Gastrocnemius medialis (tissue), 4 donors: ENCODE data around the gene HBM. TPM values are rescaled to one million over a fixed set of nuclear protein-coding genes. Genes with fewer than 3 reads are reported as not detected.

Experiments used
- ATAC-seq, 2 donors: fragments of 150-250 bp; one replicate each; pipeline ENCODE4 v1.9.1; 2016
- DNase-seq, 2 donors: peaks; one replicate each; pipeline ENCODE4 v3.0.0-alpha.2; 2019
- H3K27ac ChIP-seq, 4 donors: fragments of 200-600 bp; sonication (generic); 1 replicate in 1 of 4; 2 replicates in 3 of 4; pipeline ENCODE4 v1.5.1; 2016 to 2018; ENCODE audit warnings: mild to moderate bottlenecking in 2 of 4, moderate library complexity in 1 of 4
- H3K27me3 ChIP-seq, 3 donors: fragments of 200-600 bp; sonication (generic) in 2 of 3; 1 replicate in 1 of 3; 2 replicates in 2 of 3; pipeline versions ENCODE4 v1.5.1 to v1.6.0; 2016 to 2019; ENCODE audit warnings: mild to moderate bottlenecking in 1 of 3, moderate library complexity in 1 of 3
- H3K36me3 ChIP-seq, 2 donors: fragments of 200-600 bp; sonication (generic) in 1 of 2; one replicate each; pipeline ENCODE4 v1.5.1; 2017 to 2018
- H3K4me1 ChIP-seq, 2 donors: fragments of 200-600 bp; sonication (generic) in 1 of 2; one replicate each; pipeline ENCODE4 v1.5.1; 2016 to 2017; ENCODE audit warnings: mild to moderate bottlenecking in 2 of 2
- H3K4me3 ChIP-seq, 4 donors: fragments of 200-600 bp; sonication (generic) in 3 of 4; 1 replicate in 1 of 4; 2 replicates in 3 of 4; pipeline ENCODE4 v1.5.1; 2016 to 2019; ENCODE audit warnings: mild to moderate bottlenecking in 2 of 4
- H3K9me3 ChIP-seq, 3 donors: fragments of 200-600 bp; sonication (generic) in 2 of 3; 1 replicate in 1 of 3; 2 replicates in 2 of 3; pipeline ENCODE4 v1.5.1; 2016 to 2019
- CTCF ChIP-seq, 5 experiments: fragments of 450-650 bp in 3 of 5; fragments of 200-600 bp in 2 of 5; sonication (generic) in 2 of 5; IDR thresholded peaks in 4 of 5; conservative IDR thresholded peaks in 1 of 5; 1 replicate in 4 of 5; 2 replicates in 1 of 5; pipeline ENCODE4 v1.5.1; 2016 to 2019; ENCODE audit warnings: antibody characterized with exemption in 5 of 5, mild to moderate bottlenecking in 3 of 5, moderate library complexity in 3 of 5
- POLR2A ChIP-seq, 2 donors: fragments of 450-650 bp; IDR thresholded peaks; one replicate each; pipeline ENCODE4 v1.6.1; 2017; ENCODE audit warnings: antibody characterized with exemption in 2 of 2, mild to moderate bottlenecking in 2 of 2, moderate library complexity in 2 of 2
- in situ Hi-C, 4 donors: fragments of 200-750 bp; cut with MboI; loops; one replicate each; pipeline versions ENCODE4 v1.15.0 to v1.8.0; 2017; ENCODE audit warnings: low sequenced_read_pairs in 4 of 4
- intact Hi-C: fragments of 100-400 bp; cut with DNase I; formaldehyde crosslinking; loops from one replicate; pipeline ENCODE4 v1.15.1; 2023; ENCODE audit warnings: low total_unique reads
- total RNA-seq, 4 donors: library from RNA; depleted of rRNA; stranded (reverse); fragments of >200 nt; gene quantifications; one replicate each; pipeline versions ENCODE4 v1.1.0 to v1.2.3, GENCODE V29; 2016

HBM gene
- not detected for total RNA-seq

GRCh38 chr16:165539-166374, at the start of gene HBM:
Gene HBM (plus strand): TSS chr16:165978. CDS start chr16:165998, 20 bp downstream.
- in situ Hi-C loops = no loop called here
- H3K4me3 ChIP-seq = peak within 1 kb of the TSS in 2 of 4 donors; percentile 30 to 40
- TF ChIP-seq POLR2A (IDR thresholded peaks at IDR 0.05) (no peak), CTCF (IDR thresholded peaks at IDR 0.05 in 4 of 5, conservative IDR thresholded peaks at IDR 0.05 in 1 of 5) (no peak)
- peaks cover 0 to 18% of the 10 kb centered on the region in 2 donors for H3K4me1 ChIP-seq
- intact Hi-C loops = no loop called here
- H3K27ac ChIP-seq = no peak within 1 kb of the TSS
- no peaks in the 10 kb centered on the region for H3K36me3 ChIP-seq
- DNase-seq (no peak), ATAC-seq (no peak)
- H3K27me3 ChIP-seq = peaks cover 52 to 59% (median 52%) of the 10 kb centered on the region in 3 donors
- H3K9me3 ChIP-seq = no peaks in the 10 kb centered on the region

- H3K4me3 ChIP-seq = no peak overlapping the region
- peaks cover 0 to 33% of the 10 kb centered on the region in 2 donors for H3K36me3 ChIP-seq
- ATAC-seq (no peak), DNase-seq (no peak)
- in situ Hi-C loops = no loop called here
- peaks cover 0 to 3% of the 10 kb centered on the region in 2 donors for H3K4me1 ChIP-seq
- no peaks in the 10 kb centered on the region for H3K9me3 ChIP-seq
- intact Hi-C loops = no loop called here
- TF ChIP-seq POLR2A (IDR thresholded peaks at IDR 0.05) = no peak
- no peak for TF ChIP-seq CTCF (IDR thresholded peaks at IDR 0.05 in 4 of 5, conservative IDR thresholded peaks at IDR 0.05 in 1 of 5)
- no peak overlapping the region for H3K27ac ChIP-seq
- no peaks in the 10 kb centered on the region for H3K27me3 ChIP-seq
Observed at GRCh38 chr16:116015-116414, 49.8 kb upstream of the HBM start.

GRCh38 chr16:117379-118365, 48.1 kb upstream of the HBM start:
- H3K9me3 ChIP-seq = no peaks in the 10 kb centered on the region
- TF ChIP-seq POLR2A (IDR thresholded peaks at IDR 0.05) (no peak), CTCF (IDR thresholded peaks at IDR 0.05 in 4 of 5, conservative IDR thresholded peaks at IDR 0.05 in 1 of 5) (peak in 4 of 5 experiments; percentile 37 to 65 (median 53))
- no peak overlapping the region for H3K27ac ChIP-seq
- peaks cover 0 to 3% of the 10 kb centered on the region in 2 donors for H3K4me1 ChIP-seq
- intact Hi-C loops (no loop called here), in situ Hi-C loops (no loop called here)
- DNase-seq = peak in 1 of 2 donors; percentile 48
- peak in 1 of 2 donors; percentile 35 for ATAC-seq
- H3K27me3 ChIP-seq = no peaks in the 10 kb centered on the region
- peaks cover 0 to 18% of the 10 kb centered on the region in 2 donors for H3K36me3 ChIP-seq
- no peak overlapping the region for H3K4me3 ChIP-seq

- in situ Hi-C loops (no loop called here), intact Hi-C loops (no loop called here)
- H3K36me3 ChIP-seq = peaks cover 0 to 22% of the 10 kb centered on the region in 2 donors
- H3K4me3 ChIP-seq = no peak overlapping the region
- no peaks in the 10 kb centered on the region for H3K27me3 ChIP-seq
- ATAC-seq (no peak), DNase-seq (no peak)
- no peaks in the 10 kb centered on the region for H3K9me3 ChIP-seq
- no peak overlapping the region for H3K27ac ChIP-seq
- no peaks in the 10 kb centered on the region for H3K4me1 ChIP-seq
- TF ChIP-seq POLR2A (IDR thresholded peaks at IDR 0.05) = no peak
- TF ChIP-seq CTCF (IDR thresholded peaks at IDR 0.05 in 4 of 5, conservative IDR thresholded peaks at IDR 0.05 in 1 of 5) = no peak
Observed at GRCh38 chr16:118857-119256, 46.9 kb upstream of the HBM start.
